B cell (primary cell): Measurements from ENCODE around the gene URAD. TPM values are rescaled to one million over a fixed set of nuclear protein-coding genes. Genes with fewer than 3 reads are reported as not detected.

Experiments used
- ATAC-seq: fragments of 200-7000 bp; cut with Tn5 transposase; one replicate; pipeline ENCODE4 v1.10.0; 2021; ENCODE audit warnings: low read depth, mild to moderate bottlenecking, moderate number of reproducible peaks, moderate library complexity
- CTCF ChIA-PET: fragments of 350-600 bp; sonication (Branson Sonifier 250); formaldehyde crosslinking; loops from one replicate; lab custom pipeline; 2021; ENCODE audit warnings: antibody characterized with exemption, inconsistent platforms; lab: Charles Lee
- POLR2A ChIA-PET: fragments of 350-600 bp; sonication (Branson Sonifier 250); formaldehyde crosslinking; loops from one replicate; lab custom pipeline; 2021; ENCODE audit warnings: antibody characterized with exemption; lab: Charles Lee
- DNase-seq: peaks from one replicate; pipeline ENCODE4 v3.0.0; 2013
- H2AFZ ChIP-seq: 2 replicates; pipeline ENCODE4 v1.6.1; 2012; ENCODE audit warnings: mild to moderate bottlenecking, low read depth, low read length; ENCODE audit not compliant: insufficient read depth, poor library complexity, severe bottlenecking
- H3K27ac ChIP-seq, 2 donors: 1 replicate in 1 of 2; 2 replicates in 1 of 2; pipeline ENCODE4 v1.5.1; 2012 to 2013; ENCODE audit warnings: low read length in 2 of 2, mild to moderate bottlenecking in 2 of 2, moderate library complexity in 1 of 2
- H3K27me3 ChIP-seq, 4 experiments: fragments of 200-600 bp in 1 of 4; sonication (generic) in 1 of 4; replicated peaks in 1 of 4; 1 replicate in 2 of 4; 2 replicates in 2 of 4; pipeline versions ENCODE4 v1.6.1 to v1.7.0; 2013 to 2016; ENCODE audit warnings: low read length in 3 of 4, mild to moderate bottlenecking in 2 of 4, mixed read lengths in 1 of 4, moderate library complexity in 1 of 4; ENCODE audit not compliant: insufficient read depth in 4 of 4, control insufficient read depth in 3 of 4; ENCODE audit errors: control extremely low read depth in 1 of 4
- H3K36me3 ChIP-seq, 2 experiments: replicated peaks in 1 of 2; 1 replicate in 1 of 2; 2 replicates in 1 of 2; pipeline versions ENCODE4 v1.6.1 to v1.7.1; 2013; ENCODE audit warnings: low read length in 1 of 2; ENCODE audit not compliant: insufficient read depth in 2 of 2, control insufficient read depth in 1 of 2; ENCODE audit errors: control extremely low read depth in 1 of 2, extremely low read depth in 1 of 2
- H3K4me1 ChIP-seq, 2 donors: fragments of 200-600 bp in 1 of 2; sonication (generic) in 1 of 2; 1 replicate in 1 of 2; 2 replicates in 1 of 2; pipeline versions ENCODE4 v1.5.1 to v1.6.1; 2013 to 2017; ENCODE audit warnings: low read length in 2 of 2; ENCODE audit not compliant: control insufficient read depth in 2 of 2, insufficient read depth in 2 of 2
- H3K4me2 ChIP-seq: replicated peaks from 2 replicates; pipeline ENCODE3; 2012; ENCODE audit warnings: mild to moderate bottlenecking, low read depth, low read length; ENCODE audit not compliant: poor library complexity, severe bottlenecking
- H3K4me3 ChIP-seq, 5 experiments: fragments of 200-600 bp in 1 of 5; sonication (generic) in 1 of 5; 1 replicate in 3 of 5; 2 replicates in 2 of 5; pipeline versions ENCODE4 v1.5.1 to v1.7.0; 2011 to 2016; ENCODE audit warnings: low read length in 4 of 5, mild to moderate bottlenecking in 4 of 5, low read depth in 2 of 5, control low read depth in 1 of 5, moderate library complexity in 1 of 5; ENCODE audit not compliant: insufficient read depth in 1 of 5; ENCODE audit errors: control extremely low read depth in 1 of 5, extremely low read depth in 1 of 5
- H3K79me2 ChIP-seq: fragments of 200-600 bp; sonication (generic); one replicate; pipeline ENCODE4 v1.6.0; 2016; ENCODE audit warnings: low read length; ENCODE audit not compliant: control insufficient read depth, insufficient read depth
- H3K9ac ChIP-seq: fragments of 200-600 bp; sonication (generic); 2 replicates; pipeline ENCODE4 v1.6.1; 2017; ENCODE audit warnings: mild to moderate bottlenecking, low read length, moderate library complexity
- H3K9me3 ChIP-seq, 3 donors: one replicate each; pipeline versions ENCODE4 v1.6.1 to v1.7.1; 2013; ENCODE audit warnings: low read length in 2 of 3; ENCODE audit not compliant: control insufficient read depth in 2 of 3, insufficient read depth in 1 of 3; ENCODE audit errors: control extremely low read depth in 1 of 3
- H4K20me1 ChIP-seq: 2 replicates; pipeline ENCODE4 v1.6.0; 2012; ENCODE audit warnings: mild to moderate bottlenecking, low read length; ENCODE audit not compliant: insufficient read depth, control insufficient read depth, poor library complexity, severe bottlenecking
- H3K27ac Mint-ChIP-seq: one replicate; pipeline ENCODE4 v1.8.0; 2021; ENCODE audit warnings: mixed read lengths
- H3K27me3 Mint-ChIP-seq: one replicate; pipeline ENCODE4 v1.8.0; 2021; ENCODE audit warnings: mixed read lengths
- H3K4me1 Mint-ChIP-seq: one replicate; pipeline ENCODE4 v1.8.0; 2021; ENCODE audit warnings: mixed read lengths
- H3K4me3 Mint-ChIP-seq: one replicate; pipeline ENCODE4 v1.8.0; 2021; ENCODE audit warnings: mixed read lengths
- H3K9me3 Mint-ChIP-seq: one replicate; pipeline ENCODE4 v1.8.0; 2022; ENCODE audit warnings: mixed read lengths; ENCODE audit not compliant: insufficient read depth
- CTCF ChIP-seq: fragments of 200-600 bp; IDR thresholded peaks from one replicate; pipeline ENCODE4 v1.8.0; 2022; ENCODE audit warnings: antibody characterized with exemption, mild to moderate bottlenecking
- EZH2 ChIP-seq: IDR thresholded peaks from 2 replicates; pipeline ENCODE4 v1.6.1; 2012; ENCODE audit warnings: borderline replicate concordance, low read depth, mild to moderate bottlenecking, moderate library complexity, low read length; ENCODE audit not compliant: insufficient read depth, poor library complexity, severe bottlenecking
- WGBS: methylation state at CpG from one replicate; pipeline ENCODE4 v1.1.5; 2013; ENCODE audit warnings: missing lambda C conversion rate; ENCODE audit not compliant: insufficient coverage; 5-methylcytosine and 5-hydroxymethylcytosine counted together
- intact Hi-C: fragments of 100-400 bp; cut with micrococcal nuclease; formaldehyde crosslinking; loops from one replicate; pipeline ENCODE4 v1.10.0; 2022
- polyA plus RNA-seq: library from polyadenylated mRNA; depleted of rRNA; stranded (reverse); fragments of >200 nt; gene quantifications from 2 replicates; pipeline ENCODE4 v1.2.3, GENCODE V29; 2012
- total RNA-seq, 2 donors: library from RNA; stranded (reverse); fragments of 120-200 nt in 1 of 2; gene quantifications; 1 replicate in 1 of 2; 2 replicates in 1 of 2; pipeline versions ENCODE4 v1.2.3 to v1.2.4, GENCODE V29; 2013 to 2022

URAD gene
- total and polyA plus RNA-seq, 2 donors (not counting 1 experiment from before 2014, with no cell fraction given), result not detected

- ATAC-seq (no peak), DNase-seq (no peak)
- Histone ChIP-seq H3K27me3 (peaks cover 0 to 91% (median 61%) of the 10 kb centered on the region in 4 experiments), H3K9me3 (peaks cover 0 to 41% (median 0%) of the 10 kb centered on the region in 3 donors), H3K79me2 (no peaks in the 10 kb centered on the region), H3K27ac (no peak overlapping the region), H3K9ac (no peak overlapping the region), H3K4me1 (peaks cover 46 to 53% of the 10 kb centered on the region in 2 donors), H3K4me3 (no peak overlapping the region), H3K4me2 (no peak overlapping the region), H3K36me3 (no peaks in the 10 kb centered on the region), H4K20me1 (no peaks in the 10 kb centered on the region), H2AFZ (no peak overlapping the region)
- Mint-ChIP-seq H3K27me3 (peaks cover 74% of the 10 kb centered on the region), H3K4me3 (no peak overlapping the region), H3K4me1 (peaks cover 35% of the 10 kb centered on the region), H3K9me3 (no peaks in the 10 kb centered on the region), H3K27ac (no peak overlapping the region)
- TF ChIP-seq CTCF (no peak), EZH2 (no peak)
- ChIA-PET POLR2A (no interaction called here), CTCF (interaction anchor here (0.5 to 2.9 kb wide), 4 partner anchors 12 to 738 kb away, joined by 3 to 14 read pairs (median 4); no protein-coding TSS in a partner anchor)
- intact Hi-C loops, result no loop called here
- 60% methylated on average over 2 of the region's 2 CpGs for WGBS
Measured at GRCh38 chr13:27972478-27972820, 16.0 kb downstream of the URAD start.

- Histone ChIP-seq H3K36me3 (no peaks in the 10 kb centered on the region), H3K27me3 (peaks cover 0 to 91% (median 63%) of the 10 kb centered on the region in 4 experiments), H3K79me2 (no peaks in the 10 kb centered on the region), H3K27ac (no peak overlapping the region), H3K4me3 (no peak overlapping the region), H2AFZ (no peak overlapping the region), H3K9ac (no peak overlapping the region), H3K4me1 (peaks cover 47 to 58% of the 10 kb centered on the region in 2 donors), H3K4me2 (no peak overlapping the region), H3K9me3 (peaks cover 0 to 47% (median 0%) of the 10 kb centered on the region in 3 donors), H4K20me1 (no peaks in the 10 kb centered on the region)
- intact Hi-C loops, result no loop called here
- CTCF ChIA-PET, result interaction anchor here (0.5 to 2.9 kb wide), 5 partner anchors 9 to 738 kb away, joined by 3 to 14 read pairs (median 3); no protein-coding TSS in a partner anchor
- DNase-seq (no peak), ATAC-seq (no peak)
- Mint-ChIP-seq H3K4me3 (no peak overlapping the region), H3K4me1 (peaks cover 37% of the 10 kb centered on the region), H3K27me3 (peaks cover 73% of the 10 kb centered on the region), H3K9me3 (no peaks in the 10 kb centered on the region), H3K27ac (no peak overlapping the region)
- TF ChIP-seq EZH2, result no peak
- no peak for TF ChIP-seq CTCF
- 67% methylated on average over 6 of the region's 7 CpGs for WGBS
- POLR2A ChIA-PET, result no interaction called here
Measured at GRCh38 chr13:27971776-27972477, 16.6 kb downstream of the URAD start.
